GM12878 (cell line): ENCODE results near the gene DOCK1. TPM values are rescaled to one million over a fixed set of nuclear protein-coding genes. Genes with fewer than 3 reads are reported as not detected.

ENCODE experiments used
- ATAC-seq: fragments of 200-7000 bp; cut with Tn5 transposase; 3 replicates; pipeline ENCODE4 v1.9.1; 2020; ENCODE audit warnings: mild to moderate bottlenecking, moderate library complexity
- BruUV-seq: library from RNA; stranded (reverse); fragments of 400-500 nt; replicated peaks from 2 replicates; lab custom pipeline; 2021; lab: Mats Ljungman, UMichigan
- CTCF ChIA-PET: fragments of 300-600 bp; sonication (Branson Sonifier 250); formaldehyde crosslinking; extraction: SDS; loops from one replicate; lab custom pipeline; 2021; ENCODE audit warnings: inconsistent platforms; lab: Yijun Ruan, JAX
- POLR2A ChIA-PET: fragments of 350-600 bp; formaldehyde crosslinking; extraction: SDS; loops from one replicate; lab custom pipeline; 2021; ENCODE audit warnings: inconsistent platforms; lab: Charles Lee
- RAD21 ChIA-PET: fragments of 300-600 bp; sonication (Branson Sonifier 250); formaldehyde crosslinking; loops from one replicate; lab custom pipeline; 2023; ENCODE audit warnings: antibody characterized with exemption; ENCODE audit not compliant: unreplicated experiment; lab: Charles Lee
- SMC1A ChIA-PET: fragments of 300-600 bp; sonication (Branson Sonifier 250); formaldehyde crosslinking; loops from one replicate; lab custom pipeline; 2023; ENCODE audit not compliant: unreplicated experiment, uncharacterized antibody; lab: Charles Lee
- DNase-seq: peaks from one replicate; pipeline ENCODE4 v3.0.0-alpha.2; 2011; ENCODE audit warnings: low read depth, low spot score
- FAIRE-seq: peaks from 3 replicates; lab custom pipeline; 2011; peaks lifted over from hg19 to GRCh38; lab: Jason Lieb, UNC
- H2AFZ ChIP-seq: 2 replicates; pipeline ENCODE4 v1.6.0; 2011; ENCODE audit warnings: low read depth, low read length, control low read depth; ENCODE audit not compliant: control insufficient read depth
- H3K27ac ChIP-seq: 2 replicates; pipeline ENCODE4 v1.5.1; 2011; ENCODE audit warnings: control low read depth; ENCODE audit not compliant: control insufficient read depth, insufficient read depth
- H3K27me3 ChIP-seq, 2 experiments: replicated peaks in 1 of 2; 2 replicates each; pipeline versions ENCODE4 v1.6.0 to v1.6.1; 2011; ENCODE audit warnings: low read length in 1 of 2; ENCODE audit not compliant: control insufficient read depth in 2 of 2, insufficient read depth in 2 of 2
- H3K36me3 ChIP-seq, 2 experiments: 2 replicates each; pipeline ENCODE4 v1.5.1; 2011; ENCODE audit warnings: low read length in 1 of 2; ENCODE audit not compliant: control insufficient read depth in 2 of 2, insufficient read depth in 2 of 2
- H3K4me1 ChIP-seq: 2 replicates; pipeline ENCODE4 v1.6.1; 2011; ENCODE audit warnings: mild to moderate bottlenecking, low read length, moderate library complexity, mixed read lengths; ENCODE audit not compliant: control insufficient read depth, insufficient read depth
- H3K4me2 ChIP-seq: 2 replicates; pipeline ENCODE4 v1.6.0; 2011; ENCODE audit warnings: control low read depth; ENCODE audit not compliant: control insufficient read depth, insufficient read depth
- H3K4me3 ChIP-seq: fragments of 200-600 bp; sonication (generic); 2 replicates; pipeline ENCODE4 v1.5.1; 2016
- H3K79me2 ChIP-seq: 2 replicates; pipeline ENCODE4 v1.6.0; 2011; ENCODE audit warnings: low read length; ENCODE audit not compliant: control insufficient read depth, insufficient read depth
- H3K9ac ChIP-seq: 2 replicates; pipeline ENCODE4 v1.8.0; 2011; ENCODE audit warnings: low read length, control low read depth, mixed read lengths; ENCODE audit not compliant: control insufficient read depth, insufficient read depth
- H3K9me3 ChIP-seq: replicated peaks from 3 replicates; pipeline ENCODE4 v1.5.1; 2011; ENCODE audit warnings: mild to moderate bottlenecking, low read length; ENCODE audit not compliant: control insufficient read depth, insufficient read depth
- H4K20me1 ChIP-seq: 2 replicates; pipeline ENCODE4 v1.6.0; 2011; ENCODE audit not compliant: control insufficient read depth, insufficient read depth
- BHLHE40 ChIP-seq, 2 experiments: fragments of 450-650 bp in 1 of 2; IDR thresholded peaks; 2 replicates each; pipeline ENCODE4 v1.6.1; 2011 to 2017; ENCODE audit warnings: low read depth in 2 of 2, borderline replicate concordance in 1 of 2, improper control_type of control experiment in 1 of 2, low read length in 1 of 2, mild to moderate bottlenecking in 1 of 2
- CBX3 ChIP-seq: fragments of 200-600 bp; sonication (generic); IDR thresholded peaks from 2 replicates; pipeline ENCODE4 v1.6.1; 2016; ENCODE audit warnings: low read depth, borderline replicate concordance
- EZH2 ChIP-seq: IDR thresholded peaks from 2 replicates; pipeline ENCODE4 v1.6.1; 2012; ENCODE audit warnings: low read depth, mild to moderate bottlenecking, control low read depth, inconsistent platforms, low read length, borderline replicate concordance; ENCODE audit not compliant: control insufficient read depth
- GATAD2B ChIP-seq: fragments of 450-650 bp; conservative IDR thresholded peaks from 2 replicates; pipeline ENCODE4 v1.6.1; 2017; ENCODE audit warnings: low read depth, mild to moderate bottlenecking, moderate library complexity
- KAT2A ChIP-seq: conservative IDR thresholded peaks from 2 replicates; pipeline ENCODE4 v1.6.1; 2011; ENCODE audit warnings: low read depth, low read length; ENCODE audit not compliant: control insufficient read depth
- NFIC ChIP-seq: IDR thresholded peaks from 2 replicates; pipeline ENCODE4 v1.6.1; 2012; ENCODE audit warnings: low read depth, mild to moderate bottlenecking, inconsistent platforms, low read length, moderate library complexity
- NFYB ChIP-seq: IDR thresholded peaks from 2 replicates; pipeline ENCODE4 v1.6.1; 2011; ENCODE audit warnings: low read depth, mild to moderate bottlenecking, low read length, improper control_type of control experiment, moderate library complexity; ENCODE audit not compliant: insufficient read depth
- RAD21 ChIP-seq: IDR thresholded peaks from 2 replicates; pipeline ENCODE4 v1.6.1; 2011; ENCODE audit warnings: mild to moderate bottlenecking, low read depth, low read length, moderate library complexity; ENCODE audit not compliant: insufficient read depth
- SIX5 ChIP-seq: IDR thresholded peaks from 2 replicates; pipeline ENCODE4 v1.6.1; 2011; ENCODE audit warnings: mild to moderate bottlenecking, low read depth, low read length, moderate library complexity; ENCODE audit not compliant: severe bottlenecking
- SUZ12 ChIP-seq: fragments of 200-600 bp; sonication (generic); IDR thresholded peaks from one replicate; pipeline ENCODE4 v1.6.1; 2018; ENCODE audit warnings: antibody characterized with exemption, mild to moderate bottlenecking; ENCODE audit not compliant: unreplicated experiment
- USF2 ChIP-seq: IDR thresholded peaks from 2 replicates; pipeline ENCODE4 v1.6.1; 2011; ENCODE audit warnings: low read depth, low read length, improper control_type of control experiment, borderline replicate concordance
- WGBS: methylation state at CpG from one replicate; pipeline ENCODE4 v1.1.6; 2016; ENCODE audit warnings: low lambda C conversion rate; ENCODE audit not compliant: insufficient replicate concordance, insufficient coverage; ENCODE audit errors: missing lambda C conversion rate; 5-methylcytosine and 5-hydroxymethylcytosine counted together
- in situ Hi-C: fragments of 300-500 bp; cut with MboI; formaldehyde crosslinking; loops from 9 replicates; pipeline ENCODE4 v1.14.3; 2018; ENCODE audit warnings: mixed read lengths
- intact Hi-C: fragments of 100-400 bp; cut with micrococcal nuclease; formaldehyde crosslinking; loops from one replicate; pipeline ENCODE4 v1.14.2; 2022; ENCODE audit not compliant: unreplicated experiment
- polyA plus RNA-seq, 11 experiments: library from polyadenylated mRNA; depleted of rRNA in 4 of 11; unstranded in 6 of 11; stranded (reverse) in 5 of 11; fragments of >200 nt; fragmentation: Nextera tagmentation in 4 of 11; fragmentation: Illumina TruSeq in 1 of 11; extraction: Ambion mirVana in 4 of 11; extraction: Trizol in 1 of 11; gene quantifications; 1 replicate in 1 of 11; 2 replicates in 10 of 11; pipeline versions ENCODE4 v1.2.1 to v1.2.3, GENCODE V29; 2011 to 2016; ENCODE audit warnings: inconsistent platforms in 2 of 11, missing spikeins in 2 of 11, low read depth in 1 of 11
- total RNA-seq, 4 experiments: library from RNA; depleted of rRNA in 3 of 4; stranded (reverse); fragments of >200 nt in 3 of 4; fragmentation: Illumina TruSeq in 1 of 4; extraction: Trizol in 1 of 4; gene quantifications; 2 replicates each; pipeline versions ENCODE4 v1.2.1 to v1.2.3, GENCODE V29; 2013 to 2021
- TF ChIP-seq, protein P1 (sequence below), 3 experiments: IDR thresholded peaks in 2 of 3; conservative IDR thresholded peaks in 1 of 3; 2 replicates each; pipeline ENCODE4 v1.5.1; 2011; ENCODE audit warnings: low read depth in 3 of 3, low read length in 3 of 3, mild to moderate bottlenecking in 3 of 3, control low read depth in 2 of 3, moderate library complexity in 2 of 3, inconsistent platforms in 1 of 3, mixed read lengths in 1 of 3; ENCODE audit not compliant: control insufficient read depth in 2 of 3, insufficient read depth in 1 of 3; ENCODE audit errors: extremely low read depth in 1 of 3

Gene DOCK1
- total and polyA plus RNA-seq, 10 of the 15 experiments (the other 5 are each of a cell fraction or from before 2014, with no cell fraction given), result 0.05 to 0.18 TPM; not detected in 8

- no peaks in the 10 kb centered on the region for H3K9me3 ChIP-seq
- SMC1A ChIA-PET, result no interaction called here
- DNase-seq (no peak), ATAC-seq (no peak), FAIRE-seq (no peak)
- no peaks in the 10 kb centered on the region for H3K79me2 ChIP-seq
- H3K36me3 ChIP-seq, result no peaks in the 10 kb centered on the region
- intact Hi-C loops (no loop called here), in situ Hi-C loops (no loop called here)
- H3K27me3 ChIP-seq, result no peaks in the 10 kb centered on the region
- H3K4me1 ChIP-seq, result no peaks in the 10 kb centered on the region
- no peak overlapping the region for H3K4me3 ChIP-seq
- CTCF ChIA-PET, result no interaction called here
- POLR2A ChIA-PET, result no interaction called here
- 66% methylated on average over 3 of the region's 3 CpGs for WGBS
- H3K4me2 ChIP-seq, result no peak overlapping the region
- no peaks in the 10 kb centered on the region for H4K20me1 ChIP-seq
- no peak overlapping the region for H3K9ac ChIP-seq
- BruUV-seq, result no TSS peak
- no peak overlapping the region for H2AFZ ChIP-seq
- H3K27ac ChIP-seq, result no peak overlapping the region
- no peak for TF ChIP-seq RAD21
- no peak for TF ChIP-seq CBX3
- TF ChIP-seq, protein P1, sequence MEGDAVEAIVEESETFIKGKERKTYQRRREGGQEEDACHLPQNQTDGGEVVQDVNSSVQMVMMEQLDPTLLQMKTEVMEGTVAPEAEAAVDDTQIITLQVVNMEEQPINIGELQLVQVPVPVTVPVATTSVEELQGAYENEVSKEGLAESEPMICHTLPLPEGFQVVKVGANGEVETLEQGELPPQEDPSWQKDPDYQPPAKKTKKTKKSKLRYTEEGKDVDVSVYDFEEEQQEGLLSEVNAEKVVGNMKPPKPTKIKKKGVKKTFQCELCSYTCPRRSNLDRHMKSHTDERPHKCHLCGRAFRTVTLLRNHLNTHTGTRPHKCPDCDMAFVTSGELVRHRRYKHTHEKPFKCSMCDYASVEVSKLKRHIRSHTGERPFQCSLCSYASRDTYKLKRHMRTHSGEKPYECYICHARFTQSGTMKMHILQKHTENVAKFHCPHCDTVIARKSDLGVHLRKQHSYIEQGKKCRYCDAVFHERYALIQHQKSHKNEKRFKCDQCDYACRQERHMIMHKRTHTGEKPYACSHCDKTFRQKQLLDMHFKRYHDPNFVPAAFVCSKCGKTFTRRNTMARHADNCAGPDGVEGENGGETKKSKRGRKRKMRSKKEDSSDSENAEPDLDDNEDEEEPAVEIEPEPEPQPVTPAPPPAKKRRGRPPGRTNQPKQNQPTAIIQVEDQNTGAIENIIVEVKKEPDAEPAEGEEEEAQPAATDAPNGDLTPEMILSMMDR (IDR thresholded peaks at IDR 0.05 in 2 of 3, conservative IDR thresholded peaks at IDR 0.05 in 1 of 3; ENCODE audit: control insufficient read depth in 2 of 3, extremely low read depth in 1 of 3, insufficient read depth in 1 of 3, low read depth in 3 of 3, low read length in 3 of 3), result no peak
- TF ChIP-seq SUZ12, result no peak
- TF ChIP-seq NFIC, result no peak
- no peak for TF ChIP-seq BHLHE40 (IDR thresholded peaks at IDR 0.05; ENCODE audit: borderline replicate concordance in 1 of 2, low read depth in 2 of 2, low read length in 1 of 2)
- no peak for TF ChIP-seq EZH2
- TF ChIP-seq SIX5, result no peak
- TF ChIP-seq NFYB, result no peak
- no peak for TF ChIP-seq USF2
- TF ChIP-seq KAT2A, result no peak
- TF ChIP-seq GATAD2B, result no peak
- RAD21 ChIA-PET, result no interaction called here
Measured at GRCh38 chr10:127385066-127385465, 479.8 kb downstream of the DOCK1 start.
